NB4 (cell line): ENCODE measurements around the gene NPIPA2.
"Not testable (repeated sequence)": the region's sequence is repeated elsewhere in the genome, so short reads cannot be mapped to it uniquely, and the experiment has no call there.

ENCODE experiments used
- CTCF ChIP-seq: IDR thresholded peaks from one replicate; pipeline ENCODE4 v1.5.1; 2012; ENCODE audit warnings: low read depth, low read length
- MAX ChIP-seq: IDR thresholded peaks from 2 replicates; pipeline ENCODE4 v1.6.1; 2011; ENCODE audit warnings: low read depth, low read length
- POLR2A ChIP-seq: IDR thresholded peaks from 2 replicates; pipeline ENCODE4 v1.6.1; 2011; ENCODE audit warnings: mild to moderate bottlenecking; ENCODE audit not compliant: insufficient read length; ENCODE audit errors: extremely low read depth

- TF ChIP-seq CTCF, MAX, POLR2A: not testable (repeated sequence)
Observed at GRCh38 chr16:14742273-14743128, at the start of gene NPIPA2.
